SH-SY5Y (cell line): Measurements from ENCODE around the gene NAPEPLD.

Source experiments
- GATA2 ChIP-seq: IDR thresholded peaks from 2 replicates; pipeline ENCODE4 v1.6.1; 2011; ENCODE audit warnings: mild to moderate bottlenecking, low read depth, low read length
- GATA3 ChIP-seq: IDR thresholded peaks from 2 replicates; pipeline ENCODE4 v1.6.1; 2011; ENCODE audit warnings: low read depth, mild to moderate bottlenecking, low read length, moderate library complexity

The NAPEPLD gene

GRCh38 chr7:103129702-103130549 lies 19.0 kb downstream of the NAPEPLD start:
- TF ChIP-seq GATA3 (no peak), GATA2 (no peak)

DNA sequence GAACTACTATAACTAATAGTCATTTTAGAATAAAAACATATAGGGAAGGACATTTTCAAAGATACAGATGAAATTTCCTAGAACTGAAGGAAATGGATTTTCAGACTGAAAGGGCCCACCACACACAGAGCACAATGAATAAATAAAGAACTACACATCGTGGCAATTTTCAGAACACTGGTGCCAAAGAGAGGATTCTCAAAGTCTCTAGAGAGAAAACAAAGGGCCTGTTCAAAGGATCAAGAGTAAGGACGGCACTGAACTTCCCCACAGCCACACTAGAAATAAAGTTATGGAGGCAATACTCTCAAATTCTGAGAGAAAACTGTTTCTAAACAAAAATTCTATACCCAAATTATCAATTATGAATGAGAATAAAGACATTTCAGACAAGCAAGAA lies 21.9 kb downstream of the NAPEPLD start:
- TF ChIP-seq GATA2 (no peak), GATA3 (no peak)

DNA sequence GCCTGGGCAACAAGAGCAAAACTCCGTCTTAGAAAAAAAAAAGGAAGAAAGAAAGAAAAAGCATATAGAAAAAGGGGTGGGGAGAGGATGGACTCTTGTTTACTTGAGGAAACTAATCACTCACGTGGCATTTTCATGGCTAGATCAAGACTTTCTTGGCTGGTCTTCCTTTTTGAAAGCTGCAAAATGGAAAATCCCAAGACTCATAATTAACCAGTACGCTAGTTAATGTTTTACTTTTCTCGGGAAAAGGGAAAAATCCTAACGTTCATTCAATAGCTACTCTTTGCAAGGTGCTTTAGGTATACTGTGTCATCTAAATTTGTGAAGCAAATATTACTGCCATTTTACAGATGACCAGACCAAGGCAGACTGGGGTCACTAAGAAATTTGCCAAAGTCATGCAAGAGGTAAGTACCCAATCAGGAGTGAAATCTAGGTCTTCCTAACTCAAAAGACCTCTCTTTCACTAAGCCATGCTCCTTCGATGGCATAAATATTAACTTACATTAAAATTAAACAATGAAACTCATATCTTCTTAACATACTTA lies 24.4 kb downstream of the NAPEPLD start:
- no peak for TF ChIP-seq GATA3
- TF ChIP-seq GATA2: no peak

GRCh38 chr7:103123529-103123928 lies 25.4 kb downstream of the NAPEPLD start:
- TF ChIP-seq GATA2 (no peak), GATA3 (no peak)

GRCh38 chr7:103121641-103122040 lies 27.3 kb downstream of the NAPEPLD start:
- no peak for TF ChIP-seq GATA2
- TF ChIP-seq GATA3: no peak

- TF ChIP-seq GATA2: no peak
- TF ChIP-seq GATA3: no peak
Observed at GRCh38 chr7:103120362-103120761, 28.5 kb downstream of the NAPEPLD start.

GRCh38 chr7:103119791-103120291 lies 29.1 kb downstream of the NAPEPLD start:
- TF ChIP-seq GATA2 (no peak), GATA3 (no peak)

GRCh38 chr7:103117465-103117864 lies 31.4 kb downstream of the NAPEPLD start:
- TF ChIP-seq GATA2 (no peak), GATA3 (no peak)

- no peak for TF ChIP-seq GATA3
- TF ChIP-seq GATA2: no peak
Observed at GRCh38 chr7:103116991-103117390, 31.9 kb downstream of the NAPEPLD start.

DNA sequence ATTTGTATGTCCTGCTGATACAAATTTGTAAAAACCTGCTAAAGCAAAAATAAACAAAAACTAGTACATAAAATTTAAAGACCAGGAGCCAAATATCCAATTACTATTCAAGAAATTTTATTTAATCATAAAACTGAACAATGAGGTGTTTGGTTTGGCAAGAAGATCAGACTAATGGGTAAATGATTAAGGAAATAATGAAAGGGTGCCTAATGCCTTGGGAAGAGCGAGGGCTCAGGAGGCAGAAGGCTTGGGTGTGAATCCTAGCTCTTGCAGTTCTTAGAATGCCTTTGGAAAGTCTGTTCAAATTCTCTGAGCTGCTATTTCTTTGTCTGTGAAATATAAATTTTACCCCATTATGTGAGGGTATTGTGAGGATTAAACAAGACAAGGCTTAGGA lies 32.4 kb downstream of the NAPEPLD start:
- no peak for TF ChIP-seq GATA3

GRCh38 chr7:103115771-103116170 lies 33.1 kb downstream of the NAPEPLD start:
- no peak for TF ChIP-seq GATA2
- no peak for TF ChIP-seq GATA3

GRCh38 chr7:103114576-103115008 lies 34.3 kb downstream of the NAPEPLD start:
- no peak for TF ChIP-seq GATA3
- no peak for TF ChIP-seq GATA2

GRCh38 chr7:103113164-103113563 lies 35.7 kb downstream of the NAPEPLD start:
- TF ChIP-seq GATA3 (no peak), GATA2 (no peak)

- TF ChIP-seq GATA2 (no peak), GATA3 (no peak)
Observed at GRCh38 chr7:103106005-103106702, 42.7 kb downstream of the NAPEPLD start.
